HEK293 (cell line): ENCODE data around the gene DSE.

ENCODE experiments used
- CTCF ChIA-PET: fragments of 350-600 bp; formaldehyde crosslinking; extraction: SDS; loops from one replicate; lab custom pipeline; 2021; ENCODE audit warnings: antibody characterized with exemption; lab: Yijun Ruan, JAX
- POLR2A ChIA-PET: fragments of 300-600 bp; formaldehyde crosslinking; extraction: SDS; loops from one replicate; lab custom pipeline; 2020; ENCODE audit warnings: antibody characterized with exemption, inconsistent platforms; lab: Yijun Ruan, JAX
- H3K27ac ChIP-seq: fragments of 200-500 bp; sonication (Bioruptor generic); 2 replicates; pipeline ENCODE4 v1.5.1; 2014; ENCODE audit warnings: low read depth, low read length, control low read depth, inconsistent platforms; ENCODE audit errors: extremely low read depth
- H3K36me3 ChIP-seq, 2 experiments: fragments of 200-500 bp in 1 of 2; sonication (Bioruptor generic) in 1 of 2; 1 replicate in 1 of 2; 2 replicates in 1 of 2; pipeline ENCODE4 v1.5.1; 2014 to 2017; ENCODE audit warnings: inconsistent platforms in 2 of 2, low read length in 2 of 2; ENCODE audit not compliant: control insufficient read depth in 2 of 2, insufficient read depth in 1 of 2
- H3K4me1 ChIP-seq: fragments of 200-500 bp; sonication (Bioruptor generic); 2 replicates; pipeline ENCODE4 v1.5.1; 2014; ENCODE audit warnings: mild to moderate bottlenecking, low read length, inconsistent platforms; ENCODE audit not compliant: control insufficient read depth, insufficient read depth
- H3K4me3 ChIP-seq: 2 replicates; pipeline ENCODE4 v1.5.1; 2011; ENCODE audit warnings: low read depth, mild to moderate bottlenecking, control low read depth, low read length, moderate library complexity
- H3K9me3 ChIP-seq: fragments of 200-500 bp; sonication (Bioruptor generic); 2 replicates; pipeline ENCODE4 v1.5.1; 2014; ENCODE audit warnings: low read depth, low read length, inconsistent platforms; ENCODE audit not compliant: control insufficient read depth, insufficient read depth
- ZBTB8A ChIP-seq: fragments of 450-650 bp; formaldehyde crosslinking; IDR thresholded peaks from 2 replicates; pipeline ENCODE4 v1.5.1; 2016; ENCODE audit warnings: missing biosample characterization, missing genetic modification characterization
- ZNF112 ChIP-seq: fragments of 450-650 bp; formaldehyde crosslinking; IDR thresholded peaks from 2 replicates; pipeline ENCODE4 v1.5.0; 2017; ENCODE audit warnings: missing biosample characterization, missing genetic modification characterization
- ZNF157 ChIP-seq: fragments of 450-650 bp; formaldehyde crosslinking; IDR thresholded peaks from 2 replicates; pipeline ENCODE4 v1.5.1; 2016; ENCODE audit warnings: missing biosample characterization, missing genetic modification characterization
- ZNF239 ChIP-seq: fragments of 450-650 bp; formaldehyde crosslinking; IDR thresholded peaks from 2 replicates; pipeline ENCODE4 v1.5.1; 2016; ENCODE audit warnings: missing biosample characterization, missing genetic modification characterization
- ZNF248 ChIP-seq: fragments of 450-650 bp; formaldehyde crosslinking; IDR thresholded peaks from 2 replicates; pipeline ENCODE4 v1.5.1; 2017; ENCODE audit warnings: missing biosample characterization, missing genetic modification characterization
- ZNF311 ChIP-seq: fragments of 450-650 bp; formaldehyde crosslinking; IDR thresholded peaks from 2 replicates; pipeline ENCODE4 v1.5.1; 2017; ENCODE audit warnings: missing biosample characterization, missing genetic modification characterization, borderline replicate concordance
- ZNF426 ChIP-seq: fragments of 450-650 bp; formaldehyde crosslinking; IDR thresholded peaks from 2 replicates; pipeline ENCODE4 v1.5.1; 2017; ENCODE audit warnings: missing biosample characterization, missing genetic modification characterization, mild to moderate bottlenecking, inconsistent platforms, moderate library complexity
- ZNF530 ChIP-seq: fragments of 450-650 bp; formaldehyde crosslinking; IDR thresholded peaks from 2 replicates; pipeline ENCODE4 v1.5.1; 2016; ENCODE audit warnings: low read depth, missing biosample characterization, missing genetic modification characterization
- ZNF549 ChIP-seq: fragments of 450-650 bp; IDR thresholded peaks from 2 replicates; pipeline ENCODE4 v1.5.1; 2018; ENCODE audit warnings: missing biosample characterization, missing genetic modification characterization, mild to moderate bottlenecking, inconsistent platforms, moderate library complexity
- ZNF624 ChIP-seq: fragments of 450-650 bp; formaldehyde crosslinking; IDR thresholded peaks from 2 replicates; pipeline ENCODE4 v1.5.1; 2017; ENCODE audit warnings: missing biosample characterization, missing genetic modification characterization
- ZNF677 ChIP-seq: fragments of 450-650 bp; IDR thresholded peaks from 2 replicates; pipeline ENCODE4 v1.5.0; 2018; ENCODE audit warnings: missing biosample characterization, mild to moderate bottlenecking, missing genetic modification characterization, moderate library complexity
- ZNF701 ChIP-seq: fragments of 450-650 bp; formaldehyde crosslinking; IDR thresholded peaks from 2 replicates; pipeline ENCODE4 v1.5.1; 2016; ENCODE audit warnings: missing biosample characterization, missing genetic modification characterization
- ZNF843 ChIP-seq: fragments of 450-650 bp; formaldehyde crosslinking; IDR thresholded peaks from 2 replicates; pipeline ENCODE4 v1.5.1; 2016; ENCODE audit warnings: missing biosample characterization, missing genetic modification characterization
- TF ChIP-seq, protein P1 (sequence below): fragments of 450-650 bp; formaldehyde crosslinking; conservative IDR thresholded peaks from 2 replicates; pipeline ENCODE4 v1.5.1; 2016; ENCODE audit warnings: low read depth, missing biosample characterization, missing genetic modification characterization
- TF ChIP-seq, protein P2 (sequence below): fragments of 450-650 bp; formaldehyde crosslinking; IDR thresholded peaks from 2 replicates; pipeline ENCODE4 v1.5.1; 2016; ENCODE audit warnings: missing biosample characterization, missing genetic modification characterization
- TF ChIP-seq, protein P3 (sequence below): fragments of 450-650 bp; formaldehyde crosslinking; IDR thresholded peaks from 2 replicates; pipeline ENCODE4 v1.5.1; 2016; ENCODE audit warnings: missing biosample characterization, missing genetic modification characterization
- TF ChIP-seq, protein P4 (sequence below): fragments of 450-650 bp; formaldehyde crosslinking; IDR thresholded peaks from 2 replicates; pipeline ENCODE4 v1.5.1; 2016; ENCODE audit warnings: missing biosample characterization, missing genetic modification characterization

The DSE gene

DNA sequence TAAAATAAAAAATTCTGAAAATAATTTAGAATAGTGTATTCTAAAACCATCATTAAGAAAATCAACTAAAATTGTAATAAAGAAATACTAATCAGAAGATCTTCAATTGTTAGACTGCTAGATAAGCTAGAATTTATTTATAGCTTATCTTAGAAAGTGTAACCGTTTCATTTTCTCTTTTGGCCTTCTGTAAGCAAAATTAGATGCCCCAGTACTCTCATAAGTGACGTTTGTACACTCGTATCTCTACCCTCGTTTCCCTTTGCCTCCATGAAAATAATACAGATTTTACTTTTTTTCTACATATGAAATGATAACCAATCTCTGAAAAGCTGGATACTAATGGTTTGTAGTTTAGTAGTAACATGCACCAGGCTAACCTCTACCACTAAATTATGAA lies 19.8 kb downstream of the DSE start (continued):
- TF ChIP-seq ZNF530 (tag by site-specific recombination) (no peak), ZNF239 (tag by site-specific recombination) (no peak), ZNF311 (no peak), ZNF677 (no peak), ZNF549 (tag by site-specific recombination) (no peak), ZNF248 (tag by site-specific recombination) (no peak), ZNF701 (no peak), ZNF843 (no peak), ZNF426 (tag by site-specific recombination) (no peak), ZNF112 (tag by site-specific recombination) (no peak)
- TF ChIP-seq, protein P1, sequence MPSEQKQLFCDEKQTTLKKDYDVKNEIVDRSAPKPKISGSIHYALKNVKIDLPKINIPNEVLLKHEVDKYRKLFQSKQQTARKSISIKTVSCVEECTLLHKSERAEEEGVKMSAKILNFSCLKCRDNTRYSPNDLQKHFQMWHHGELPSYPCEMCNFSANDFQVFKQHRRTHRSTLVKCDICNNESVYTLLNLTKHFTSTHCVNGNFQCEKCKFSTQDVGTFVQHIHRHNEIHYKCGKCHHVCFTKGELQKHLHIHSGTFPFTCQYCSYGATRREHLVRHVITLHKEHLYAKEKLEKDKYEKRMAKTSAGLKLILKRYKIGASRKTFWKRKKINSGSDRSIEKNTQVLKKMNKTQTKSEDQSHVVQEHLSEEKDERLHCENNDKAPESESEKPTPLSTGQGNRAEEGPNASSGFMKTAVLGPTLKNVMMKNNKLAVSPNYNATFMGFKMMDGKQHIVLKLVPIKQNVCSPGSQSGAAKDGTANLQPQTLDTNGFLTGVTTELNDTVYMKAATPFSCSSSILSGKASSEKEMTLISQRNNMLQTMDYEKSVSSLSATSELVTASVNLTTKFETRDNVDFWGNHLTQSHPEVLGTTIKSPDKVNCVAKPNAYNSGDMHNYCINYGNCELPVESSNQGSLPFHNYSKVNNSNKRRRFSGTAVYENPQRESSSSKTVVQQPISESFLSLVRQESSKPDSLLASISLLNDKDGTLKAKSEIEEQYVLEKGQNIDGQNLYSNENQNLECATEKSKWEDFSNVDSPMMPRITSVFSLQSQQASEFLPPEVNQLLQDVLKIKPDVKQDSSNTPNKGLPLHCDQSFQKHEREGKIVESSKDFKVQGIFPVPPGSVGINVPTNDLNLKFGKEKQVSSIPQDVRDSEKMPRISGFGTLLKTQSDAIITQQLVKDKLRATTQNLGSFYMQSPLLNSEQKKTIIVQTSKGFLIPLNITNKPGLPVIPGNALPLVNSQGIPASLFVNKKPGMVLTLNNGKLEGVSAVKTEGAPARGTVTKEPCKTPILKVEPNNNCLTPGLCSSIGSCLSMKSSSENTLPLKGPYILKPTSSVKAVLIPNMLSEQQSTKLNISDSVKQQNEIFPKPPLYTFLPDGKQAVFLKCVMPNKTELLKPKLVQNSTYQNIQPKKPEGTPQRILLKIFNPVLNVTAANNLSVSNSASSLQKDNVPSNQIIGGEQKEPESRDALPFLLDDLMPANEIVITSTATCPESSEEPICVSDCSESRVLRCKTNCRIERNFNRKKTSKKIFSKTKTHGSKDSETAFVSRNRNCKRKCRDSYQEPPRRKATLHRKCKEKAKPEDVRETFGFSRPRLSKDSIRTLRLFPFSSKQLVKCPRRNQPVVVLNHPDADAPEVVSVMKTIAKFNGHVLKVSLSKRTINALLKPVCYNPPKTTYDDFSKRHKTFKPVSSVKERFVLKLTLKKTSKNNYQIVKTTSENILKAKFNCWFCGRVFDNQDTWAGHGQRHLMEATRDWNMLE = no peak
- TF ChIP-seq, protein P2, sequence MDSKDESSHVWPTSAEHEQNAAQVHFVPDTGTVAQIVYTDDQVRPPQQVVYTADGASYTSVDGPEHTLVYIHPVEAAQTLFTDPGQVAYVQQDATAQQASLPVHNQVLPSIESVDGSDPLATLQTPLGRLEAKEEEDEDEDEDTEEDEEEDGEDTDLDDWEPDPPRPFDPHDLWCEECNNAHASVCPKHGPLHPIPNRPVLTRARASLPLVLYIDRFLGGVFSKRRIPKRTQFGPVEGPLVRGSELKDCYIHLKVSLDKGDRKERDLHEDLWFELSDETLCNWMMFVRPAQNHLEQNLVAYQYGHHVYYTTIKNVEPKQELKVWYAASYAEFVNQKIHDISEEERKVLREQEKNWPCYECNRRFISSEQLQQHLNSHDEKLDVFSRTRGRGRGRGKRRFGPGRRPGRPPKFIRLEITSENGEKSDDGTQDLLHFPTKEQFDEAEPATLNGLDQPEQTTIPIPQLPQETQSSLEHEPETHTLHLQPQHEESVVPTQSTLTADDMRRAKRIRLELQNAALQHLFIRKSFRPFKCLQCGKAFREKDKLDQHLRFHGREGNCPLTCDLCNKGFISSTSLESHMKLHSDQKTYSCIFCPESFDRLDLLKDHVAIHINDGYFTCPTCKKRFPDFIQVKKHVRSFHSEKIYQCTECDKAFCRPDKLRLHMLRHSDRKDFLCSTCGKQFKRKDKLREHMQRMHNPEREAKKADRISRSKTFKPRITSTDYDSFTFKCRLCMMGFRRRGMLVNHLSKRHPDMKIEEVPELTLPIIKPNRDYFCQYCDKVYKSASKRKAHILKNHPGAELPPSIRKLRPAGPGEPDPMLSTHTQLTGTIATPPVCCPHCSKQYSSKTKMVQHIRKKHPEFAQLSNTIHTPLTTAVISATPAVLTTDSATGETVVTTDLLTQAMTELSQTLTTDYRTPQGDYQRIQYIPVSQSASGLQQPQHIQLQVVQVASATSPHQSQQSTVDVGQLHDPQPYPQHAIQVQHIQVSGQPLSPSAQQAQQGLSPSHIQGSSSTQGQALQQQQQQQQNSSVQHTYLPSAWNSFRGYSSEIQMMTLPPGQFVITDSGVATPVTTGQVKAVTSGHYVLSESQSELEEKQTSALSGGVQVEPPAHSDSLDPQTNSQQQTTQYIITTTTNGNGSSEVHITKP (tag by site-specific recombination) = no peak
- TF ChIP-seq, protein P3, sequence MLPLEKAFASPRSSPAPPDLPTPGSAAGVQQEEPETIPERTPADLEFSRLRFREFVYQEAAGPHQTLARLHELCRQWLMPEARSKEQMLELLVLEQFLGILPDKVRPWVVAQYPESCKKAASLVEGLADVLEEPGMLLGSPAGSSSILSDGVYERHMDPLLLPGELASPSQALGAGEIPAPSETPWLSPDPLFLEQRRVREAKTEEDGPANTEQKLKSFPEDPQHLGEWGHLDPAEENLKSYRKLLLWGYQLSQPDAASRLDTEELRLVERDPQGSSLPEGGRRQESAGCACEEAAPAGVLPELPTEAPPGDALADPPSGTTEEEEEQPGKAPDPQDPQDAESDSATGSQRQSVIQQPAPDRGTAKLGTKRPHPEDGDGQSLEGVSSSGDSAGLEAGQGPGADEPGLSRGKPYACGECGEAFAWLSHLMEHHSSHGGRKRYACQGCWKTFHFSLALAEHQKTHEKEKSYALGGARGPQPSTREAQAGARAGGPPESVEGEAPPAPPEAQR = no peak

DNA sequence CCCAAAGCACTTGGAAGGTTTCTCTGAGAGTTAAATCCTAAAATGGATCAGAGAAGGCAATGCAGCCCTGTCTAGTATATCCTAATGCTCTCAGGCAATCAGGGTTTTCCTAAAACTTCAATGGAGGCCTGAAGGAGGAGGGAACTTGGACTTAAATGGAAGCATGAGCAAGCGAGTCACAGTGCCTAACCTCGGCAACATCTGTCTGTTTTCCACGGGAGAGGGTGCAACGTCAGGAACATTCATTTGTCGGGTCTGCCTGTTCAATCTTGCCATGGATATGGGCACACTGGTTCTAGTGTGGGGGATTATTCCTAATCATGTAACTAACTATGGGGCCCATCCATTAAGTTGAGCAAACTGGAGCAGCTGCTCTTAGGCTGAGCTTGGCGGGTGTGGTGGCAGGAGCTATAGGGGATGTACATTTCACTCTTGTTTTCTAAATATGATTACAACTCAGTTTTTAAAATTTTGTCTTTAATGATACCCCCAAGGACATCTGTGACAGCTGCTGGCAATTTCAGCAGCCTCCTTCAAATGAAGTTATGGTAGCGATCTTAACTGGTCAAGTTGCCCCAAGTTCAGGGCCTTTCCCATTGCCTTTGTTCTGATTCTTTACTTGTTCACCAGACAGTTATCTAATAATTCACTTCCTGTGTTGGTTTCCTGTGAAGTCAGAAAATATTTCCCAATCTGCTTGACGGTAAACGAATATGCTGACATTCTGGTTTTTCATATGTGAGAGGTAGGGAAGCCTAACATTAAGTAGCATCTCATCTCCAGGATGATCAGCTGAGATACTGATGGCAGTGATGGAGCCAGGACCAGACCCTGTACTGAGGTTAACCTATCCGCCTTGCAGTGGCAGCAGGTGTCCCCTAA lies 21.6 kb downstream of the DSE start:
- no peak for TF ChIP-seq ZNF157 (tag by site-specific recombination)
- TF ChIP-seq ZNF624 (tag by site-specific recombination) = no peak
- TF ChIP-seq, protein P4, sequence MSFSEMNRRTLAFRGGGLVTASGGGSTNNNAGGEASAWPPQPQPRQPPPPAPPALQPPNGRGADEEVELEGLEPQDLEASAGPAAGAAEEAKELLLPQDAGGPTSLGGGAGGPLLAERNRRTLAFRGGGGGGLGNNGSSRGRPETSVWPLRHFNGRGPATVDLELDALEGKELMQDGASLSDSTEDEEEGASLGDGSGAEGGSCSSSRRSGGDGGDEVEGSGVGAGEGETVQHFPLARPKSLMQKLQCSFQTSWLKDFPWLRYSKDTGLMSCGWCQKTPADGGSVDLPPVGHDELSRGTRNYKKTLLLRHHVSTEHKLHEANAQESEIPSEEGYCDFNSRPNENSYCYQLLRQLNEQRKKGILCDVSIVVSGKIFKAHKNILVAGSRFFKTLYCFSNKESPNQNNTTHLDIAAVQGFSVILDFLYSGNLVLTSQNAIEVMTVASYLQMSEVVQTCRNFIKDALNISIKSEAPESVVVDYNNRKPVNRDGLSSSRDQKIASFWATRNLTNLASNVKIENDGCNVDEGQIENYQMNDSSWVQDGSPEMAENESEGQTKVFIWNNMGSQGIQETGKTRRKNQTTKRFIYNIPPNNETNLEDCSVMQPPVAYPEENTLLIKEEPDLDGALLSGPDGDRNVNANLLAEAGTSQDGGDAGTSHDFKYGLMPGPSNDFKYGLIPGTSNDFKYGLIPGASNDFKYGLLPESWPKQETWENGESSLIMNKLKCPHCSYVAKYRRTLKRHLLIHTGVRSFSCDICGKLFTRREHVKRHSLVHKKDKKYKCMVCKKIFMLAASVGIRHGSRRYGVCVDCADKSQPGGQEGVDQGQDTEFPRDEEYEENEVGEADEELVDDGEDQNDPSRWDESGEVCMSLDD = no peak
- no peak for TF ChIP-seq ZBTB8A
- Histone ChIP-seq H3K4me1 (peaks cover 3% of the 10 kb centered on the region), H3K36me3 (no peaks in the 10 kb centered on the region), H3K9me3 (no peaks in the 10 kb centered on the region), H3K27ac (no peak overlapping the region), H3K4me3 (no peak overlapping the region)
- CTCF ChIA-PET = interaction anchor here (0.9 to 3.3 kb wide), 5 partner anchors 11 to 176 kb away, joined by 3 to 15 read pairs (median 5); no protein-coding TSS in a partner anchor
- POLR2A ChIA-PET = interaction anchor here (0.8 to 1.1 kb wide), 2 partner anchors 21 to 22 kb away, joined by 3 read pairs; no protein-coding TSS in a partner anchor
